ENCODE results near the gene CPVL. TPM values are rescaled to one million over a fixed set of nuclear protein-coding genes. Genes with fewer than 3 reads are reported as not detected.

CPVL gene
- total and polyA plus RNA-seq, 2 donors (not counting 1 experiment from before 2014, with no cell fraction given): 0.17 TPM; not detected in 1

DNA sequence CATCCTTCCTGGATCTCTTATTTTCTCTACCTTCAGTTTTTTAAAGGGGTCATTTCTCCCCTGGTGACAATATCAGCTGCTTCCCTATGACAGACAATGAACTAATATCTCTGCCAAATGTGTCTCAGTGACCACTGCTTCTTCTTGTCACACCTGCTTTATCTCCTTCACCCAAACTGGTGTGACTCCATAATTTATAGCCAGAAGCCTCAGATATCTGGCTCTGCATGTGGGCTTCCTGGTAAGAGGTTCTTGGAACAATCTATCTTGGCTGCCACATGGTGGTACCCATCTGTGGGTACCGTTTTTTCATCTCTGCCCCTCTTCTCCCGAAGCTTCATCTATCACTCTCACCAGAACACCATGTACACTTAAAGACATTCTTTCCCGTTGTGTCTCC is 37.0 kb downstream of the CPVL start:
- Histone ChIP-seq H3K27ac (ENCODE audit: insufficient read depth, low read length) (no peak overlapping the region), H3K9me3 (ENCODE audit: control insufficient read depth, insufficient read depth, low read depth, low read length) (no peaks in the 10 kb centered on the region), H3K4me3 (replicated peaks in 1 of 4; ENCODE audit: control extremely low read depth in 1 of 4, insufficient read depth in 1 of 4, low read depth in 3 of 4, low read length in 4 of 4) (no peak overlapping the region), H3K9ac (ENCODE audit: insufficient read depth, low read length) (no peak overlapping the region), H3K36me3 (ENCODE audit: control insufficient read depth, insufficient read depth, low read length) (no peaks in the 10 kb centered on the region), H3K4me2 (ENCODE audit: extremely low read depth, insufficient read depth, low read length) (no peak overlapping the region), H3K4me1 (ENCODE audit: control insufficient read depth, extremely low read depth, insufficient read depth, low read length) (no peaks in the 10 kb centered on the region), H2AFZ (ENCODE audit: low read length) (no peak overlapping the region), H3K27me3 (ENCODE audit: control insufficient read depth, insufficient read depth, low read length) (peaks cover 2% of the 10 kb centered on the region), H4K20me1 (ENCODE audit: control insufficient read depth, extremely low read depth, insufficient read depth, low read length) (no peaks in the 10 kb centered on the region), H3K79me2 (ENCODE audit: control insufficient read depth, insufficient read depth, low read length) (no peaks in the 10 kb centered on the region)
- no peak for TF ChIP-seq EZH2 (IDR thresholded peaks at IDR 0.05; ENCODE audit: low read length, missing control alignments)
- TF ChIP-seq, protein P1, sequence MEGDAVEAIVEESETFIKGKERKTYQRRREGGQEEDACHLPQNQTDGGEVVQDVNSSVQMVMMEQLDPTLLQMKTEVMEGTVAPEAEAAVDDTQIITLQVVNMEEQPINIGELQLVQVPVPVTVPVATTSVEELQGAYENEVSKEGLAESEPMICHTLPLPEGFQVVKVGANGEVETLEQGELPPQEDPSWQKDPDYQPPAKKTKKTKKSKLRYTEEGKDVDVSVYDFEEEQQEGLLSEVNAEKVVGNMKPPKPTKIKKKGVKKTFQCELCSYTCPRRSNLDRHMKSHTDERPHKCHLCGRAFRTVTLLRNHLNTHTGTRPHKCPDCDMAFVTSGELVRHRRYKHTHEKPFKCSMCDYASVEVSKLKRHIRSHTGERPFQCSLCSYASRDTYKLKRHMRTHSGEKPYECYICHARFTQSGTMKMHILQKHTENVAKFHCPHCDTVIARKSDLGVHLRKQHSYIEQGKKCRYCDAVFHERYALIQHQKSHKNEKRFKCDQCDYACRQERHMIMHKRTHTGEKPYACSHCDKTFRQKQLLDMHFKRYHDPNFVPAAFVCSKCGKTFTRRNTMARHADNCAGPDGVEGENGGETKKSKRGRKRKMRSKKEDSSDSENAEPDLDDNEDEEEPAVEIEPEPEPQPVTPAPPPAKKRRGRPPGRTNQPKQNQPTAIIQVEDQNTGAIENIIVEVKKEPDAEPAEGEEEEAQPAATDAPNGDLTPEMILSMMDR (conservative IDR thresholded peaks at IDR 0.05 in 1 of 2, IDR thresholded peaks at IDR 0.05 in 1 of 2; ENCODE audit: low read depth in 1 of 2, low read length in 2 of 2): no peak
- no peak for DNase-seq (ENCODE audit: low read depth in 2 of 2)

DNA sequence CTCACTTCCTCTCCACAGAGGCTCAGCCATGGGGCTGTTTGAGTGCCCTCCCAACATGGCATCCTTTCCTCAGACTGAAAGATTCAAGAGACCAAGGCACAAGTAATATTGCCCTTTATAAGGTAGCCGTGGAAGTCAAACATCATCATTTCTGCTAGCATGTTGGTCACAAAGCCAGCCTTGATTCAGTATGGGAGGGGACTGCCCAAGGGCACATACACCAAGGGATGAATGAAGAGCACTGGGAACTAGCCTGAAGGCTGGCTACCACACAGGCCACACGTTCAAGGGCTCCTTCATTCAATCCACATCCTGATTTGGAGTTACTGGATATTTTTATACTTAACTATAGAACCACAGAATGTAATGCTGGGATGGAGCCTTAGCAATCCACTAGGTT is 39.3 kb downstream of the CPVL start:
- no peaks in the 10 kb centered on the region for H3K79me2 ChIP-seq (ENCODE audit: control insufficient read depth, insufficient read depth, low read length)
- no peak overlapping the region for H3K4me2 ChIP-seq (ENCODE audit: extremely low read depth, insufficient read depth, low read length)
- H3K4me3 ChIP-seq (replicated peaks in 1 of 4; ENCODE audit: control extremely low read depth in 1 of 4, insufficient read depth in 1 of 4, low read depth in 3 of 4, low read length in 4 of 4): no peak overlapping the region
- TF ChIP-seq EZH2 (IDR thresholded peaks at IDR 0.05; ENCODE audit: low read length, missing control alignments): no peak
- TF ChIP-seq, protein P1 (conservative IDR thresholded peaks at IDR 0.05 in 1 of 2, IDR thresholded peaks at IDR 0.05 in 1 of 2; ENCODE audit: low read depth in 1 of 2, low read length in 2 of 2): no peak
- H3K27ac ChIP-seq (ENCODE audit: insufficient read depth, low read length): no peak overlapping the region
- H4K20me1 ChIP-seq (ENCODE audit: control insufficient read depth, extremely low read depth, insufficient read depth, low read length): no peaks in the 10 kb centered on the region
- no peaks in the 10 kb centered on the region for H3K9me3 ChIP-seq (ENCODE audit: control insufficient read depth, insufficient read depth, low read depth, low read length)
- no peak overlapping the region for H3K9ac ChIP-seq (ENCODE audit: insufficient read depth, low read length)
- H2AFZ ChIP-seq (ENCODE audit: low read length): no peak overlapping the region
- DNase-seq (ENCODE audit: low read depth in 2 of 2): no peak
- H3K36me3 ChIP-seq (ENCODE audit: control insufficient read depth, insufficient read depth, low read length): no peaks in the 10 kb centered on the region
- H3K4me1 ChIP-seq (ENCODE audit: control insufficient read depth, extremely low read depth, insufficient read depth, low read length): no peaks in the 10 kb centered on the region
- peaks cover 2% of the 10 kb centered on the region for H3K27me3 ChIP-seq (ENCODE audit: control insufficient read depth, insufficient read depth, low read length)

DNA sequence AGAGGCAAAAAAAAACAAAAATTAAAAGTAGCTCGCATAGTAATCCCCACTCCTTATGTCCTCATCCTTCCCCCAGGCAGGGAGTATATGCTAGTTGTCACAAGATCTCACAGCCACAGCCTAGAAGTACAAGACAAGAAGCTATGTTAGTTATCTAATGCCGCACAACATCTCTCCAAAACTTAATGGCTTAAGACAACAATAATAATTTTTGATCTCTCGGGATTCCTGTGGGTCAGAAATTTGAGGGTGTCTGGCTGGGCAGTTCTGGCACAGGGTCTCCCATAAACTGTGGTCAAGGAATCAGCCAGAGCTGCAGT is 39.7 kb downstream of the CPVL start:
- TF ChIP-seq, protein P1 (conservative IDR thresholded peaks at IDR 0.05 in 1 of 2, IDR thresholded peaks at IDR 0.05 in 1 of 2; ENCODE audit: low read depth in 1 of 2, low read length in 2 of 2): no peak
- TF ChIP-seq EZH2 (IDR thresholded peaks at IDR 0.05; ENCODE audit: low read length, missing control alignments): no peak
- Histone ChIP-seq H3K79me2 (ENCODE audit: control insufficient read depth, insufficient read depth, low read length) (no peaks in the 10 kb centered on the region), H3K27me3 (ENCODE audit: control insufficient read depth, insufficient read depth, low read length) (peaks cover 2% of the 10 kb centered on the region), H4K20me1 (ENCODE audit: control insufficient read depth, extremely low read depth, insufficient read depth, low read length) (no peaks in the 10 kb centered on the region), H3K9me3 (ENCODE audit: control insufficient read depth, insufficient read depth, low read depth, low read length) (no peaks in the 10 kb centered on the region), H3K4me2 (ENCODE audit: extremely low read depth, insufficient read depth, low read length) (no peak overlapping the region), H3K4me3 (replicated peaks in 1 of 4; ENCODE audit: control extremely low read depth in 1 of 4, insufficient read depth in 1 of 4, low read depth in 3 of 4, low read length in 4 of 4) (no peak overlapping the region), H3K27ac (ENCODE audit: insufficient read depth, low read length) (no peak overlapping the region), H3K9ac (ENCODE audit: insufficient read depth, low read length) (no peak overlapping the region), H3K36me3 (ENCODE audit: control insufficient read depth, insufficient read depth, low read length) (no peaks in the 10 kb centered on the region), H3K4me1 (ENCODE audit: control insufficient read depth, extremely low read depth, insufficient read depth, low read length) (no peaks in the 10 kb centered on the region), H2AFZ (ENCODE audit: low read length) (no peak overlapping the region)
- no peak for DNase-seq (ENCODE audit: low read depth in 2 of 2)

Data from fibroblast of lung (primary cell).